Stimulated activated CD8-positive, alpha-beta memory T cell treated with anti-CD3 and anti-CD28 coated beads, Interleukin-2, amount 100 ng/mL, for 1 hour (primary cell): ENCODE results near the gene ATG4C.

Experiments
- DNase-seq, 2 donors: peaks; one replicate each; pipeline ENCODE4 v3.0.0-alpha.2; 2020; ENCODE audit warnings: low read depth in 2 of 2

Gene ATG4C

GRCh38 chr1:62840555-62840954, 56.6 kb downstream of the ATG4C start:
- DNase-seq, result no peak

GRCh38 chr1:62841587-62842169, 57.7 kb downstream of the ATG4C start:
- DNase-seq, result no peak

GRCh38 chr1:62844030-62844429, 60.1 kb downstream of the ATG4C start:
- DNase-seq, result no peak

- DNase-seq, result no peak
These were observed 65.1 kb downstream of the ATG4C start for GRCh38 chr1:62849031-62849430.

GRCh38 chr1:62852253-62852652, 68.3 kb downstream of the ATG4C start:
- no peak for DNase-seq

GRCh38 chr1:62856960-62857359, 73.0 kb downstream of the ATG4C start:
- DNase-seq, result no peak

- DNase-seq, result no peak
These were observed 85.4 kb downstream of the ATG4C start for GRCh38 chr1:62869217-62869754.

GRCh38 chr1:62870148-62870547, 86.2 kb downstream of the ATG4C start:
- DNase-seq, result no peak

GRCh38 chr1:62875676-62876075, 91.7 kb downstream of the ATG4C start:
- DNase-seq, result no peak

GRCh38 chr1:62876535-62876934, 92.6 kb downstream of the ATG4C start:
- DNase-seq, result no peak

GRCh38 chr1:62877579-62877978, 93.6 kb downstream of the ATG4C start:
- no peak for DNase-seq

- DNase-seq, result no peak
These were observed 96.0 kb downstream of the ATG4C start for GRCh38 chr1:62879962-62880361.

GRCh38 chr1:62882201-62883104, 98.5 kb downstream of the ATG4C start:
- DNase-seq, result no peak

- no peak for DNase-seq
These were observed 100.3 kb downstream of the ATG4C start for GRCh38 chr1:62884156-62884740.

GRCh38 chr1:62887799-62888507, 104.0 kb downstream of the ATG4C start:
- no peak for DNase-seq

- DNase-seq, result no peak
These were observed 108.1 kb downstream of the ATG4C start for GRCh38 chr1:62891956-62892562.

- no peak for DNase-seq
These were observed 113.9 kb downstream of the ATG4C start for GRCh38 chr1:62897788-62898187.

GRCh38 chr1:62900566-62900965, 116.6 kb downstream of the ATG4C start:
- no peak for DNase-seq

GRCh38 chr1:62901650-62902049, 117.7 kb downstream of the ATG4C start:
- no peak for DNase-seq

- no peak for DNase-seq
These were observed 119.6 kb downstream of the ATG4C start for GRCh38 chr1:62903522-62903921.

GRCh38 chr1:62903982-62904855, 120.3 kb downstream of the ATG4C start:
- DNase-seq, result no peak
